Measurements from ENCODE around the gene AVPR1B. TPM values are rescaled to one million over a fixed set of nuclear protein-coding genes. Genes with fewer than 3 reads are reported as not detected.

Gene AVPR1B, protein sequence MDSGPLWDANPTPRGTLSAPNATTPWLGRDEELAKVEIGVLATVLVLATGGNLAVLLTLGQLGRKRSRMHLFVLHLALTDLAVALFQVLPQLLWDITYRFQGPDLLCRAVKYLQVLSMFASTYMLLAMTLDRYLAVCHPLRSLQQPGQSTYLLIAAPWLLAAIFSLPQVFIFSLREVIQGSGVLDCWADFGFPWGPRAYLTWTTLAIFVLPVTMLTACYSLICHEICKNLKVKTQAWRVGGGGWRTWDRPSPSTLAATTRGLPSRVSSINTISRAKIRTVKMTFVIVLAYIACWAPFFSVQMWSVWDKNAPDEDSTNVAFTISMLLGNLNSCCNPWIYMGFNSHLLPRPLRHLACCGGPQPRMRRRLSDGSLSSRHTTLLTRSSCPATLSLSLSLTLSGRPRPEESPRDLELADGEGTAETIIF
- polyA plus RNA-seq = not detected in 2 replicates

DNA sequence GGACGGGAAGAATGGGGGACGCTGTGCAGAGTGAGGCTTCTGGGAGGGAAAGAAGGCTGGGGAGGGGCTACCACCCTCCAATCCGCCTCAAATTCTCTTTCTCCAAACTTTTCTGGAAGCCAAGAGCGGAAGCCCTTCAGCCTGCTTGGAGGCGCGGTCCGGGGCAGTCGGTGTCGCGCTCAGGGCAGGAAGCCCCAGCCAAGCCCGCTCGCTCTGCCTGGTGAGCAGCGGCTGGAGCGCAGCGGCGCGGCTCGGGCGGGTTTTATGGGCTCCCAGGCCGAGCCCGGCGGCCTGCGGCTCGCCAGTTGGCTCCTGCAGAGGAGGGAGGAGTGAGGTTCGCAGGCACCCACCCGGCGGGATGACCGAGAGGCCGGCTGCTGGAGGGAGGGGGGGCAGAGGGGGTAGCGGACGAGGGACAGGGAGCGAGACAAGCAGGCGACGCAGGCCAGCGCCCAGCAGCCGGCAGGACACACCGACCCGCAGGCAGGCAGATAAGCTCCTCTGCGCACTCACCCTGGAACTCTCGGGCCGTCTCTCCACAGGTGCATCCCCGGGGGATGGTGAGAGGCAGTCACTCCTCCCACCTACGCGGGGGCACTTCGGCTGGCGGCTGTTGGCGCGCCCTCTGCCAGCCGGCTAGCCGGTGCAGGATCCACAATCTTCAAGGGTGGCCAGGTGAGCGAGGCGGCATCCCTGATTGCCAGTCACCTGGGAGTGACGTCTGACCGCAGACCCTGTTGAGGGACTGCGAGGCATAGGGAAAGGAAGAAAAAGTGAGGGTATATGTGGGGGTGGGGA is at the start of gene AVPR1B:
TSS of gene AVPR1B (minus strand) at position 238 of the 798 bp plus-strand sequence. CDS start 498 bp downstream, outside the sequence.

Other genes starting within 250 kb of the AVPR1B start
- 0.36 TPM in 1 of 2 replicates, not detected in the other for gene SLC26A9, start 173.9 kb downstream of the AVPR1B start, polyA plus RNA-seq
- not detected in 2 replicates for gene RAB7B, start 114.0 kb downstream of the AVPR1B start, polyA plus RNA-seq
- gene CTSE, start 93.5 kb downstream of the AVPR1B start, polyA plus RNA-seq = not detected in 2 replicates
- gene RHEX, start 64.2 kb downstream of the AVPR1B start, polyA plus RNA-seq = not detected in 2 replicates
- gene FAM72A, start 85.5 kb upstream of the AVPR1B start, polyA plus RNA-seq = 1.7 and 3.9 TPM in 2 replicates
- 338 and 340 TPM in 2 replicates for gene SRGAP2, start 86.2 kb upstream of the AVPR1B start, polyA plus RNA-seq